ENCODE results near the gene PPP3R1. TPM values are rescaled to one million over a fixed set of nuclear protein-coding genes. Genes with fewer than 3 reads are reported as not detected.

Gene PPP3R1
- polyA plus RNA-seq, 4 donors, result 18.1 to 41.9 (median 22.4) TPM

- DNase-seq (no peak), FAIRE-seq (no peak)
- H3K4me3 ChIP-seq (ENCODE audit: low read depth in 1 of 3, low read length in 3 of 3), result no peak overlapping the region
- H3K27ac ChIP-seq (ENCODE audit: low read depth in 1 of 3, low read length in 2 of 3), result no peak overlapping the region
- H3K9me3 ChIP-seq (ENCODE audit: control insufficient read depth in 2 of 2, insufficient read depth in 1 of 2, low read depth in 1 of 2, low read length in 1 of 2), result no peaks in the 10 kb centered on the region
- H3K36me3 ChIP-seq (ENCODE audit: control insufficient read depth in 3 of 3, insufficient read depth in 2 of 3, low read depth in 1 of 3, low read length in 3 of 3), result peaks cover 0 to 7% (median 0%) of the 10 kb centered on the region in 3 donors
- peaks cover 9 to 26% (median 19%) of the 10 kb centered on the region in 3 donors for H3K4me1 ChIP-seq (ENCODE audit: control insufficient read depth in 3 of 3, insufficient read depth in 2 of 3, low read depth in 1 of 3, low read length in 2 of 3)
- H3K27me3 ChIP-seq (ENCODE audit: control insufficient read depth in 3 of 3, insufficient read depth in 3 of 3, low read length in 3 of 3), result no peaks in the 10 kb centered on the region
Observed at GRCh38 chr2:68245672-68246071, 6.7 kb downstream of the PPP3R1 start.

GRCh38 chr2:68245066-68245465 lies 7.3 kb downstream of the PPP3R1 start:
- FAIRE-seq (no peak), DNase-seq (no peak)
- Histone ChIP-seq H3K4me3 (ENCODE audit: low read depth in 1 of 3, low read length in 3 of 3) (no peak overlapping the region), H3K4me1 (ENCODE audit: control insufficient read depth in 3 of 3, insufficient read depth in 2 of 3, low read depth in 1 of 3, low read length in 2 of 3) (peaks cover 9 to 28% (median 16%) of the 10 kb centered on the region in 3 donors), H3K36me3 (ENCODE audit: control insufficient read depth in 3 of 3, insufficient read depth in 2 of 3, low read depth in 1 of 3, low read length in 3 of 3) (peaks cover 0 to 7% (median 0%) of the 10 kb centered on the region in 3 donors), H3K27ac (ENCODE audit: low read depth in 1 of 3, low read length in 2 of 3) (no peak overlapping the region), H3K9me3 (ENCODE audit: control insufficient read depth in 2 of 2, insufficient read depth in 1 of 2, low read depth in 1 of 2, low read length in 1 of 2) (no peaks in the 10 kb centered on the region), H3K27me3 (ENCODE audit: control insufficient read depth in 3 of 3, insufficient read depth in 3 of 3, low read length in 3 of 3) (no peaks in the 10 kb centered on the region)
- 95 to 97% (median 96%) methylated on average over 4 of the region's 4 CpGs for WGBS, 3 donors

DNA sequence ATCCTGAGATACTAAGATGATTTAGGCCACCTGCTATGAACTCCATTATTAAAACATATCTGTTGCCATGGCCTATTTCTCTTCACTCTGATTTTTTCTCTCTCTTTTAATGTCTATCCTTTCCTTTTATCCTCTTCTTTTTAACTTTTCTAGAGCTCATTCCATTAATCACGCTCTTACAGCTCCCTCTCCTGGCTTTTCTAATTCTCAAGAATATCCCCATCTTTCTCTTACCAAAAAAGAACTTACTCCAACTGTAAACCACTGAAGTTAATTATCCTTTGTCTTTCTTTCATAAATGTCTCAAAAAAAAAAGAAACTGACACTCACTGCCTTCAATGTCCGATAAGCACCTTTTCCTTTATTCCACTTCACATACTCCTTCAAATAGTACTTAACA lies 7.9 kb downstream of the PPP3R1 start:
- no peak for FAIRE-seq
- Histone ChIP-seq H3K9me3 (ENCODE audit: control insufficient read depth in 2 of 2, insufficient read depth in 1 of 2, low read depth in 1 of 2, low read length in 1 of 2) (no peaks in the 10 kb centered on the region), H3K4me3 (ENCODE audit: low read depth in 1 of 3, low read length in 3 of 3) (no peak overlapping the region), H3K27me3 (ENCODE audit: control insufficient read depth in 3 of 3, insufficient read depth in 3 of 3, low read length in 3 of 3) (no peaks in the 10 kb centered on the region), H3K36me3 (ENCODE audit: control insufficient read depth in 3 of 3, insufficient read depth in 2 of 3, low read depth in 1 of 3, low read length in 3 of 3) (peaks cover 0 to 7% (median 0%) of the 10 kb centered on the region in 3 donors), H3K4me1 (ENCODE audit: control insufficient read depth in 3 of 3, insufficient read depth in 2 of 3, low read depth in 1 of 3, low read length in 2 of 3) (peaks cover 9 to 29% (median 16%) of the 10 kb centered on the region in 3 donors), H3K27ac (ENCODE audit: low read depth in 1 of 3, low read length in 2 of 3) (no peak overlapping the region)
- 73 to 87% (median 78%) methylated on average over 2 of the region's 2 CpGs for WGBS, 3 donors
- no peak for DNase-seq

DNA sequence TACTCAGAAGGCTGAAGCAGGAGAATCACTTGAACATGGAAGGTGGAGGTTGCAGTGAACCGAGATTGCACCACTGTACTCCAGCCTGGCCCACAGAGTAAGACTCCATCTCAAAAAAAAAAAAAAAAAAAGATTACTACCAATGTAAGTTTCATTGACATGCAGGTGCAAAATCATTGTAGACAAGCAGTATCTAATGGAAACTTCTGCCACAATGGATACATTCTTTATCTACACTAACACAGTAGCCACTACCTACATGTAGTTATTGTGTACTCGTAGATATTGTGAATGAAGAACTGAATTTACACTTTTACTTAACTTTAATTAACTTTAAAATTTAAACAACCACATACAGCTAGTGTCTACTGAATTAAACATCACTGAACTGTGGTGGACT lies 10.6 kb downstream of the PPP3R1 start:
- DNase-seq, result no peak
- Histone ChIP-seq H3K9me3 (ENCODE audit: control insufficient read depth in 2 of 2, insufficient read depth in 1 of 2, low read depth in 1 of 2, low read length in 1 of 2) (no peaks in the 10 kb centered on the region), H3K4me3 (ENCODE audit: low read depth in 1 of 3, low read length in 3 of 3) (no peak overlapping the region), H3K27me3 (ENCODE audit: control insufficient read depth in 3 of 3, insufficient read depth in 3 of 3, low read length in 3 of 3) (no peaks in the 10 kb centered on the region), H3K4me1 (ENCODE audit: control insufficient read depth in 3 of 3, insufficient read depth in 2 of 3, low read depth in 1 of 3, low read length in 2 of 3) (peaks cover 0 to 25% (median under 1%) of the 10 kb centered on the region in 3 donors), H3K27ac (ENCODE audit: low read depth in 1 of 3, low read length in 2 of 3) (no peak overlapping the region), H3K36me3 (ENCODE audit: control insufficient read depth in 3 of 3, insufficient read depth in 2 of 3, low read depth in 1 of 3, low read length in 3 of 3) (peaks cover 0 to 7% (median 0%) of the 10 kb centered on the region in 3 donors)
- no peak for FAIRE-seq
- 94 to 97% (median 96%) methylated on average over 2 of the region's 2 CpGs for WGBS, 3 donors

- H3K4me1 ChIP-seq (ENCODE audit: control insufficient read depth in 3 of 3, insufficient read depth in 2 of 3, low read depth in 1 of 3, low read length in 2 of 3), result peaks cover 0 to 27% (median 2%) of the 10 kb centered on the region in 3 donors
- no peak for FAIRE-seq
- 83 to 93% (median 91%) methylated on average over 4 of the region's 4 CpGs for WGBS, 3 donors
- H3K27ac ChIP-seq (ENCODE audit: low read depth in 1 of 3, low read length in 2 of 3), result no peak overlapping the region
- no peak overlapping the region for H3K4me3 ChIP-seq (ENCODE audit: low read depth in 1 of 3, low read length in 3 of 3)
- DNase-seq, result no peak
- H3K9me3 ChIP-seq (ENCODE audit: control insufficient read depth in 2 of 2, insufficient read depth in 1 of 2, low read depth in 1 of 2, low read length in 1 of 2), result no peaks in the 10 kb centered on the region
- no peaks in the 10 kb centered on the region for H3K27me3 ChIP-seq (ENCODE audit: control insufficient read depth in 3 of 3, insufficient read depth in 3 of 3, low read length in 3 of 3)
- peaks cover 0 to 7% (median 0%) of the 10 kb centered on the region in 3 donors for H3K36me3 ChIP-seq (ENCODE audit: control insufficient read depth in 3 of 3, insufficient read depth in 2 of 3, low read depth in 1 of 3, low read length in 3 of 3)
Observed at GRCh38 chr2:68240446-68240845, 11.9 kb downstream of the PPP3R1 start.

DNA sequence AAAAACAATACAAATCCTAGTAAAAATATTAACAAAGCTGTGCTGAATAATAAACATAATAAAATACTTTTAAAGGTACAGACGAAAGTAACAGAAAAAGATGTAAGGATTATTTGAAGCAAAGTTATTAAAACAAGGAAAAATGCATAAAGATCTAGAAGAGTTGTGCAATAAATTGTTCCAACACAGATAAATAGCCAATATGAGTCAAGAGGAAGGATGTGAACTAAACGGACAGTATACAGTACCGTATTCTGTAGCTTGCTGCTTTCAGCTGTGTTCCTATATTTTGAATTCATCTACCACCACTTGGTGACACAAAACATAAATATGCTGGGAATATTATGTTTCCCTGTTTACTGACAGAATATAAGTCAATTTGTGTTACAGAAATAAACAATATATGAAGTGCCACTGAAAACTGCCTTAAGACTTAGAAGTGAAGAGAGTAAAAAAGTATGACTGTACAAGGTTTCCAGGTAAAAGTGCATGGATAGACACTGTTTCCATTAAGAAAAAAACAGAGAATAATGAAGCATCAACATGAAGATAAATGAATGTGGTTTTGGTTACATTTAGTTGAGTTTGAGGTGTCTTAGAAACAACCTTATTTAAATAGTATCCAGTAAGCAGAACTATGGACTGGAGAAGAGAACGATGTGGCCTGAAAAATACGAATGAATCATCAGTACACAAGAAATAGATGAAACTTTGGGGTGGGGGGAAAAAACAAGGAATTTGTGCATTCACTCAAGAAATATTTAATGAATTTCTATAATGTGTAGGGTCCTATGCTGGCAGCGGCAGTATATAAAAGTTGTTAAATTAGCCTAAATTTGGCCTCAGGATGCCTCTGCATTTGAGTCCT lies 13.1 kb downstream of the PPP3R1 start:
- FAIRE-seq (no peak), DNase-seq (no peak)
- Histone ChIP-seq H3K4me1 (ENCODE audit: control insufficient read depth in 3 of 3, insufficient read depth in 2 of 3, low read depth in 1 of 3, low read length in 2 of 3) (peaks cover 0 to 26% (median 2%) of the 10 kb centered on the region in 3 donors), H3K9me3 (ENCODE audit: control insufficient read depth in 2 of 2, insufficient read depth in 1 of 2, low read depth in 1 of 2, low read length in 1 of 2) (no peaks in the 10 kb centered on the region), H3K27me3 (ENCODE audit: control insufficient read depth in 3 of 3, insufficient read depth in 3 of 3, low read length in 3 of 3) (no peaks in the 10 kb centered on the region), H3K27ac (ENCODE audit: low read depth in 1 of 3, low read length in 2 of 3) (no peak overlapping the region), H3K4me3 (ENCODE audit: low read depth in 1 of 3, low read length in 3 of 3) (no peak overlapping the region), H3K36me3 (ENCODE audit: control insufficient read depth in 3 of 3, insufficient read depth in 2 of 3, low read depth in 1 of 3, low read length in 3 of 3) (peaks cover 0 to 4% (median 0%) of the 10 kb centered on the region in 3 donors)
- WGBS, 3 donors, result 56 to 68% (median 61%) methylated on average over 6 of the region's 6 CpGs

DNA sequence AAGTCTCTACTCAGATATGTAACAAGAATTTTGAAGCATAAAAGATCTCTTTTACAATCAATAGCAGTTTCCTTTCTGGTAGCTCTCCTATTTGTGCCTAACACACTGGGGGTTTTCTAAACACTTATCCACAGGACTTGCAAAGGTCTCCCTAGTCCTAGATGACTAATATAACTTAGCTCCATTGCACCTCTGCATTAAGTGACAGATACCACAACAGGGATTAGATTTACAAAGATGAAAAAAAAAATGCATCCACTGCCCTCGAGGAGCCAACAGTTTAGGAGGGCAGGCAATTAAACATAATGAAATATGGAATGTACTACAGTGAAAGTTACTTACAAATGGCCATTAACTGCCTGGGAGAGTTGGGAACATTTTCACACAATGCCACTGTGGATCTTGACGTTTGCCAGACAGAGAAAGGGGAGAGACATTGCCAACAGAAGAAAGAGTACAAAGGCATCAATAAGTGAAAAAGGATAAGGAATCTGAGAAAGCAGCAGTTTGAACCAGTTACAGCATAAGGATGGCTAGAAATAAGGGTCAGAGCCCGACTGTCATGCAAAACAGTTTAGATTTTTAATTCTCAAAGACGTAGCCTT lies 14.3 kb downstream of the PPP3R1 start:
- H3K4me1 ChIP-seq (ENCODE audit: control insufficient read depth in 3 of 3, insufficient read depth in 2 of 3, low read depth in 1 of 3, low read length in 2 of 3), result peaks cover 0 to 24% (median 2%) of the 10 kb centered on the region in 3 donors
- 43 to 49% (median 48%) methylated on average over 4 of the region's 4 CpGs for WGBS, 3 donors
- no peaks in the 10 kb centered on the region for H3K27me3 ChIP-seq (ENCODE audit: control insufficient read depth in 3 of 3, insufficient read depth in 3 of 3, low read length in 3 of 3)
- no peaks in the 10 kb centered on the region for H3K9me3 ChIP-seq (ENCODE audit: control insufficient read depth in 2 of 2, insufficient read depth in 1 of 2, low read depth in 1 of 2, low read length in 1 of 2)
- peaks cover 0 to 4% (median 0%) of the 10 kb centered on the region in 3 donors for H3K36me3 ChIP-seq (ENCODE audit: control insufficient read depth in 3 of 3, insufficient read depth in 2 of 3, low read depth in 1 of 3, low read length in 3 of 3)
- H3K4me3 ChIP-seq (ENCODE audit: low read depth in 1 of 3, low read length in 3 of 3), result no peak overlapping the region
- DNase-seq (no peak), FAIRE-seq (no peak)
- no peak overlapping the region for H3K27ac ChIP-seq (ENCODE audit: low read depth in 1 of 3, low read length in 2 of 3)

DNA sequence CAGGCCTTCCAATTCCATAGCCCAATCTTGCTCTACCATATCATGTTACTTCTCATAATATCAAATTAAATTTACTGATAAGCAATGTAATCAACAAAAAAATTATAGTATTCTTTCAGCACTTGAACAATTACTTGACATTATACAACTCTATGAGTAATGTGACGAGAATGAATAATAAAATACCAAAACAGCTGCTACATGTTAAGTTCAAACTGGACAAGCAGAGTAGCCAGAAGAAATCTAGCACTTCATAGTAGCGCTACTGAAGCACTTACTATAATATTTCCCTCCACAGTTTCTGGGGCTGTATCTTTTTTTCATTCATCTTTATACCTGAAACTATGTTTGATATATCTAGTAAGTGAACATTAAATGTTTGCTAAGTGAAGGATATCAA lies 14.9 kb downstream of the PPP3R1 start:
- no peaks in the 10 kb centered on the region for H3K9me3 ChIP-seq (ENCODE audit: control insufficient read depth in 2 of 2, insufficient read depth in 1 of 2, low read depth in 1 of 2, low read length in 1 of 2)
- no peak for FAIRE-seq

More for the DNA sequence above, 14.9 kb downstream of the PPP3R1 start:
- Histone ChIP-seq H3K36me3 (ENCODE audit: control insufficient read depth in 3 of 3, insufficient read depth in 2 of 3, low read depth in 1 of 3, low read length in 3 of 3) (peaks cover 0 to 4% (median 0%) of the 10 kb centered on the region in 3 donors), H3K27me3 (ENCODE audit: control insufficient read depth in 3 of 3, insufficient read depth in 3 of 3, low read length in 3 of 3) (no peaks in the 10 kb centered on the region), H3K4me3 (ENCODE audit: low read depth in 1 of 3, low read length in 3 of 3) (no peak overlapping the region), H3K27ac (ENCODE audit: low read depth in 1 of 3, low read length in 2 of 3) (no peak overlapping the region), H3K4me1 (ENCODE audit: control insufficient read depth in 3 of 3, insufficient read depth in 2 of 3, low read depth in 1 of 3, low read length in 2 of 3) (peaks cover 0 to 24% (median 2%) of the 10 kb centered on the region in 3 donors)
- DNase-seq, result no peak
- 69 to 80% (median 78%) methylated on average over 2 of the region's 2 CpGs for WGBS, 3 donors
